ENCODE results near the gene C11orf68. TPM values are rescaled to one million over a fixed set of nuclear protein-coding genes. Genes with fewer than 3 reads are reported as not detected.
"Not testable (repeated sequence)": the region's sequence is repeated elsewhere in the genome, so short reads cannot be mapped to it uniquely, and the experiment has no call there.

The C11orf68 gene
- 57.1 and 69.1 TPM in 2 replicates for total RNA-seq (2014; rRNA removed)
- polyA plus RNA-seq (2012) = 136 TPM

DNA sequence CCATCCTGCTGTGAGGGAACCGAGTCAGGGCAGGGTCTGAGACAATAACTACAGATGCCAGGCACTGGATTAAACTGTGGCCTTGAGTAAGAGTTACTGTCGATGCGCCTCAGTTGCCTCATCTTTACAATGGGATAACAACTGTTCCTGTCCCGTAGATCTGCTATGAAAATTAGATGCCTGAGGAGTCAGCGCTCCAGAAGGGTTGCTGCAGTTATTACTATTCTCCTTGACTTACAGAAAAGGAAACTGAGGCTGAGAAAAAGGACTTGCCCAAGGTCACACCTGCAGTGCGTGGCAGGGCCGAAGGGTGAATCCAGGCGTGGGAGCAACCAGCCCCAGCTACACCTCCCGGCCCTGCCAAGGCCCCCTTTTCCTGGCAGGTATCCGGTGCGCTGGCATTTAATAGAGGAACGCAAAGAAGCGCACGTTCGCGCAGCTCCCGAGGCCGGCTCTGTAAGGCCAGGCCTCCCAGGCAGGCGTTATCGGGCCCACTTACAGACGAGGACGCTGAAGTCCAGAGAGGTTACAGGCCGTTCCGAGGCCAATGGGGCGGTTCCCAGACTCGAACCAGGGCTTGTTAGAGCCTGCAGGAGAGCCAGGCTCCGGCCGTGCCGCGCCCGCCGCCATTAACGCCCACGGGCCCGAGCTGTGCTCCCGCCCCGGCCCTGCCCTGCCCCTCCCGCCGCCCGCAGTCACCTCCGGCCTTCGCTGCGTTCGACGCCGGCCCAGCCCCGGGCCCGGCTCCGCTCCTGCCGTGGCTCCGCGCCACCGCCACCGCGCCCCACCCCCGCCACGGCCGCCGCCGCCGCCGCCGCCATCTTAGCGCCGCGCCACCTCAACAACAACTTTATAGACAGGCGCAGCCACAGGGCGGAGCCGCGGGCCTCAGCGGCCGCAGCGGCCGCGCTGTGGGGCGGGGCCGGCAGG, at the start of gene C11orf68:
TSS of gene C11orf68 (minus strand) at position 852 of the 930 bp plus-strand sequence. CDS start at position 821, 31 bp downstream.
- DNase-seq (ENCODE audit: low read depth) = peak; percentile 56

DNA sequence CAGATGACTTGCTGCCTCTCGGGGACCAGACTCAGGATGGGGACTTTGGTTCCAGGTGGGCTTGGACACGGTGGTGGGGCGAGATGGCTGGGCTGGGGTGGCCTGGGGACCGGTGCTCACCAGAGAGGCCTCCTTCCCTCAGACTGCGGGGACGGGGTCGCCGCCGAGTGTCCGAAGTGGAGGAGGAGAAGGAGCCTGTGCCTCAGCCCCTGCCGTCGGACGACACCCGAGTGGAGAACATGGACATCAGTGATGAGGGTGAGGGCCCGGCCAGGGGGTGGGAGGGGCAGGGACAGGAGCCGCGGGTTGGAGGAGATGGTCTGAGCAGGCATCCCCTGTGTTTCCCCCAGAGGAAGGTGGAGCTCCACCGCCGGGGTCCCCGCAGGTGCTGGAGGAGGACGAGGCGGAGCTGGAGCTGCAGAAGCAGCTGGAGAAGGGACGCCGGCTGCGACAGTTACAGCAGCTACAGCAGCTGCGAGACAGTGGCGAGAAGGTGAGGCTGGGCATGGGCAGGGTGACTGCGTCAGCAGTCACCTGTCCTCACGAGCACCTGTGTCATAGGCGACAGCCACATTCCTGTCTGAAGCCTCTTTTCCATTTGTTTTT, 48.6 kb upstream of the C11orf68 start:
- DNase-seq (ENCODE audit: low read depth) = no peak

DNA sequence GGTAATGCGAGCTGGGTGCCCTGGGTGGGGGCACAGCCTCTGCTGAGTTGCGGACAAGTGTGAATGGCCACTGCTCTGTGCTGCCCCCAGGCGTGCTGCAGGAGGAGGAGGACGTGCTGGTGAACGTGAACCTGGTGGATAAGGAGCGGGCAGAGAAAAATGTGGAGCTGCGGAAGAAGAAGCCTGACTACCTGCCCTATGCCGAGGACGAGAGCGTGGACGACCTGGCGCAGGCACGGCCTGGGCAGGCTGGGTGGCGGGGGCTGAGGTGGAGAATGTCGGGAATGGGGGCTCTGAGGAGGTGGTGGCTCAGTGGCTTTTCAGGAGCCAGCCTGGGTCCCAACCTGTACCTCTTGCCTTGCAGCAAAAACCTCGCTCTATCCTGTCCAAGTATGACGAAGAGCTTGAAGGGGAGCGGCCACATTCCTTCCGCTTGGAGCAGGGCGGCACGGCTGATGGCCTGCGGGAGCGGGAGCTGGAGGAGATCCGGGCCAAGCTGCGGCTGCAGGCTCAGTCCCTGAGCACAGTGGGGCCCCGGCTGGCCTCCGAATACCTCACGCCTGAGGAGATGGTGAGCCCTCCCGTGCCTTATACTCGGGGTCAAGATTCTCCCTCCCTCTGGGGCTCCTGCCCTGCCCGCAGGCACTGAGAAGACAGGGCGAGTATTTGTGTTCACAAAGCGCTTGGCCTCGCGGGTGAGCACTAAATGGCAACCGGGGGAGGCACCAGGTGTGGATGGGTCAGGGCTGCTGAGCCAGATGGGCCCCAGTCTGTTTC, 47.3 kb upstream of the C11orf68 start:
- no peak for DNase-seq (ENCODE audit: low read depth)

DNA sequence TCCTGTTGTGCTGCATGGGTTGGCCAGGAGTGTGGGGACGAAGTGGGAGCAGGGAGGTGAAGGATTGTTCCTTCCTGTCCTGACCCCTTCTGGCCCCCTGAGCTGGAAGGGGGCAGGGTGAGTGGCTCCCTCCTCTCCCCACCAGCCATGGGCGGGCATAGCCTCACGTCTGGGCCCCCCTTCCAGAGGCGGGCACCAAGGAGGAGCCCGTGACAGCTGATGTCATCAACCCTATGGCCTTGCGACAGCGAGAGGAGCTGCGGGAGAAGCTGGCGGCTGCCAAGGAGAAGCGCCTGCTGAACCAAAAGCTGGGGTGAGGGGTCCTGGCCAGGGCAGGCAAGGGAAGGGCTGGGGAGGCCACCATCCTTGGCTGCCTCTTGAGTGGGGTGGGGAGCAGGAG, 46.0 kb upstream of the C11orf68 start:
- no peak for DNase-seq (ENCODE audit: low read depth)

DNA sequence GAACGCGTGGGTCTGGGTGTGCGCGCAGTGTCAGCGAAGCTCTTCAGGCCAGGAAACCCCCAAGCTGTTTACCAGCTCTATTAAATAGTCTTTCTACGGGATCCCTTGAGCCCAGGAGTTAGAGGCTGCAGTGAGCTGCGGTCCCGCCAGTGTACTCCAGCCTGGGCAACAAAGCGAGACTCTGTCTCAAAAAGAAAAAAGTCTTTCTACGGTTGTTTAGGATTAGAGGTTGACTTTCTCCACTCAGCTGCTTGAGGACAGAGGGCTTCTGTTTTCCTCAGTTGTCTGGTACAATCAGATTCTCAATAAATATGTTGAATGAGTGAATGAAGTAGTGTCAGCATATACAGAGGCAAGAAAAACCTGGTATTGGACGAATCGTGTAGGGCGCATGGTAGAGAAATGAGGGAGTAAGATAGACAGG, 43.3 kb upstream of the C11orf68 start:
- no peak for DNase-seq (ENCODE audit: low read depth)

DNA sequence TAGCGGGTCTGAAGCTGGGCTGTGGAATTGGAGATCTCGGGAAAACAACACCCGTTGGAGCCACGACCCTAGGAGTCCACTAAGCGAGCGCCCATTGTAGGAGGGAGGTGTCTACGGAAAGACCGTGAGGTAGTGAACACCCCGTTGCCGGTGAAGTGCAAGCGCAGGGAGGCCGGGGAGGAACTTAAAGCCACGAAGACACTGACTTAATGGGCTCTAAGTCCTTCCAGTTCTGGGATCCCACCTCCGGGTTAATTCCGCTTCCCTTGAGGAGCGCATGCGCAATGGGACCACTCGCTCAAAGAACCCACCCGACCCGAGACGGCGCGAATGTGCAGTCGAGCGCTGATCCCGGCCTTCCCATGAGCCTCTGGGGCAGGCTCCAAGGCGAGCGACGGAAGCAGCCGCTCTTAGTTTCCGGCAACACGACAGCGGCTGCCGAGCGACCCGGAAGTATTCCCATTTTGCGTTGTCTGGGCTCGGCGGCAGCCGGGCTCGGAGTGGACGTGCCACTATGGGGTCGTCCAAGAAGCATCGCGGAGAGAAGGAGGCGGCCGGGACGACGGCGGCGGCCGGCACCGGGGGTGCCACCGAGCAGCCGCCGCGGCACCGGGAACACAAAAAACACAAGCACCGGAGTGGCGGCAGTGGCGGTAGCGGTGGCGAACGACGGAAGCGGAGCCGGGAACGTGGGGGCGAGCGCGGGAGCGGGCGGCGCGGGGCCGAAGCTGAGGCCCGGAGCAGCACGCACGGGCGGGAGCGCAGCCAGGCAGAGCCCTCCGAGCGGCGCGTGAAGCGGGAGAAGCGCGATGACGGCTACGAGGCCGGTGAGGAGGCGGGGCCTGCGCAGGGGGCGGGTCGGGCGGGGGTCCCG, 42.6 kb upstream of the C11orf68 start, which contains the start of gene SART1:
TSS of gene SART1 (plus strand) at position 468 of the 874 bp plus-strand sequence. CDS start at position 515, 47 bp downstream.
- peak; percentile 97 for DNase-seq (ENCODE audit: low read depth)

DNA sequence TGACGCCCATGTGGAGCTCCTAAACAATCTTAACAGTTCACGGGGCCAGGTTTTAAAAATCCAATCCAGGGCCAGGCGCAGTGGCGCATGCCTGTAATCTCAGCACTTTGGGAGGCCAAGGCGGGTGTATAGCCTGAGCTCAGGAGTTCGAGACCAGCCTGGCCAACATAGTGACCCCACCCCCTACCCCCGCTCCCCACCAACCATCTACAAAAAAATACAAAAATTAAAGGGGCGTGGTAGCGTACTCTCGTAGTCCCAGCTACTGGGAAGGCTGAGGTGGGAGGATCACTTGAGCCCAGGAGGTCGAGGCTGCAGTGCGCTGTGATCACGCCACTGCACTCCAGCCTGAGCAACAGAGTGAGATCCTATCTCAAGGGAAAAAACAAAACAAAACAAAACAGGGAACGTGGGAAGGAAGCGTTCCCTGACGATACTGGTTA, 42.0 kb upstream of the C11orf68 start:
- DNase-seq (ENCODE audit: low read depth) = no peak

DNA sequence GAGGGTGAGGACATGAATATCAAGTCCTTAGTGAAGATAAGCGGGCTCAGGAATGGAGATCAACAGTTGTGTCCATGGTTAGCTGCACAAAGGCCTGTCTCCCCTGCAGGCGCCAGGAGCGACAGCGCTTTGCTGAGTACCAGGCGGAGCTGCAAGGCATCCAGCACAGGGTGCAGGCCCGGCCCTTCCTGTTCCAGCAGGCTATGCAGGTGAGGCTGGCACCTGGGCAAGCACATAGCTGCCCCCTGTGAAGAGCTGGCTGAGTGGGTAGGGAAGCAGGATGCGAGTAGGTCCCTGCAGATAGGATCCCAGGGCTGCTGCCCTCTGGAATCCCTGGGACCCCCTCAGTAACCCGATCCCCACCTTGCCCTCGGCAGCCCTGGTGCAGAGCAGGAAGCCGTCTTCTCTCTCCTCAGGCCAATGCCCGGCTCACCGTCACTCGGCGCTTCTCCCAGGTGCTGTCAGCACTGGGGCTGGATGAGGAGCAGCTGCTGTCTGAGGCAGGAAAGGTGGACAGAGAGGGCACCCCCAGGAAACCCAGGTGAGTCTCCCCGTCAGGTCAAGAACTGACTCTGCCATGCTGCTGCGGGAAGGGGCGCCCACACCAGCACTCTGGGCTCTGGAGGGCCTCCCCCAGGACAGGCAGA, 40.0 kb upstream of the C11orf68 start:
- no peak for DNase-seq (ENCODE audit: low read depth)

DNA sequence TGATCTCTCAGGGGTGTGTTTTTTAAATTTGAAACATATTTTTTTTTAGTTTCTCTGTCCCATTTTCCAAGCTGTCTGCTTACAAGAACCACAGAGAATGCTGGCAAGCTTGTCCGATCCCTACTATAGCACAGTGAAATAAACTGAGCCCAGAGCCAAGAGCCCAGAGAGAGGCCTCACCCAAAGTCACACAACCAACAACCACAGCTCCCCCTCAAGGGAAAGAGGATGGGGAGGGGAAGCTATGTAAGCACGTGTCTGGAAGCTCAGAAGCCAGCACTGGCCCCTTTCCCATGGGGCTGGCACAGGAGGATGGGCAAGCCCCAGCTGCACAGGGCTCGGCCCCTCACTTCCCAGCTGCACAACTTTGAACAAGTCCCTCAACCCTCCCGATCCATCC, 39.4 kb upstream of the C11orf68 start:
- DNase-seq (ENCODE audit: low read depth) = no peak

DNA sequence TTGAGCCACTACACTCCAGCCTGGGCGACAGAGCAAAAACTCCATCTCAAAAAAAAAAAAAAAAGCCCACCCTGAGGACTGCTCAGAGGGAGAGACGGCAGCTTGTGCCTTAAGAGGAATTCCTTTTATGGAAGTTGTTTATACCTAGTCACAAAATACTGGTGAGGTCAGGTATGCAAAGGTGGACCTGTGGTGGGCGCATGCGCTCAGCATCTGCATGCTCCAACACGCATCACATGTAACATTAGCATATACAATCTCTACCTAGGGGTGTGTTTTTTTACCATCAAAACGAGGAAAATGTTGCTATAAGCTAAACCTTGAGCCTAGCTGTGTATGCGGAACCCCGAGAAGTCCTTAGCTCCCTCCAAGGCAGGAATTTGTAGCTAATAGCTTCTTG, 35.9 kb upstream of the C11orf68 start:
- DNase-seq (ENCODE audit: low read depth) = no peak

DNA sequence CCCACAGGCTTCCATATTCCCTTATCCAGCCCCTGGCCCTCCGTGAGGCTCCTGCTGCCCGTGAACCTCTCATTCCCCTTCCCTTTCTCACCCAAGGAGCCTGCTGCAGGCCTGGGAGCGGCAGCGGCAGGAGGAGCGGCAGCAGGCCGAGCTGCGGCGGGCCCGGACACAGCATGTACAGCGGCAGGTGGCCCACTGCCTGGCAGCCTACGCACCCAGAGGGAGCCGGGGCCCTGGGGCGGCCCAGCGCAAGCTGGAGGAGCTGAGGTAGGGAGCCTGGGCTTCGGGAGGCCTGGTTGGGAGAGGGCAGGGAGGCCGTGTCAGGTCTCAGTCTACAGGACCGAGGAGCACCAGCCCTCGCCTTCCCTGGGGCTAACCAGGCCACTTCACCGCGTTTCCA, 34.6 kb upstream of the C11orf68 start:
- DNase-seq (ENCODE audit: low read depth) = no peak

DNA sequence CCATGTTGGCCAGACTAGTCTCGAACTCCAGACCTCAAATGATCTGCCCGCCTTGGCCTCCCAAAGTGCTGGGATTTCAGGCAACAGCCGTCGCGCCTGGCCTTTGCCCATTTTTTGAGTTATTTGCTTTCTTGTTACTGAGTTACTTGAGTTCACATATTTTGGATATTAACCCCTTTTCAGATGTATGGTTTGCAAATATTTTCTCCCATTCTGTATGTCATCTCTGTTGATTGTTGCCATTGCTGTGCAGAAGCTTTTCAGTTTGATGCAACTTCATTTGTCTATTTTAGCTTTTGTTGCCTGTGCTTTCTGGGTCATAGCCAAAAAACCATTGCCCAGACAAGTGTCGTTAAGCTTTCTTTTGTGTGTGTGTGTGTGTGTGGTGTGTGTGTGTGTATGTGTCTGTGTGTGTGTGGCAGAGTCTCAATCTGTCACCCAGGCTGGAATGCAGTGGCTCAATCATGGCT, 33.2 kb upstream of the C11orf68 start:
- no peak for DNase-seq (ENCODE audit: low read depth)

DNA sequence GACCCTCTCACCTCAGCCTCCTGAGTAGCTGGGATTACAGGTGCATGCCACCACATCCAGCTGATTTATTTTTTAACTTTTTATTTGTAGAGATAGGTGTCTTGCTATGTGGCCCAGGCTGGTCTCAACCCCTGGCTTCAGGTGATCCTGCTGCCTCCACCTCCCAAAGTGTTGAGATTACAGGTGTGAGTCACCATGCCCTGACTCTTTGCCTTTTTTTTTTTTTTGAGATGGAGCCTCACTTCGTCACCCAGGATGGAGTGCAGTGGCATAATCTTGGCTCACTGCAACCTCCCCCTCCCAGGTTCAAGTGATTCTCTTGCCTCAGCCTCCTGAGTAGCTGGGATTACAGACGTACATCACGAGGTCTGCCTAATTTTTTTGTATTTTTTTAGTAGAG, 32.8 kb upstream of the C11orf68 start:
- DNase-seq (ENCODE audit: low read depth) = not testable (repeated sequence)

DNA sequence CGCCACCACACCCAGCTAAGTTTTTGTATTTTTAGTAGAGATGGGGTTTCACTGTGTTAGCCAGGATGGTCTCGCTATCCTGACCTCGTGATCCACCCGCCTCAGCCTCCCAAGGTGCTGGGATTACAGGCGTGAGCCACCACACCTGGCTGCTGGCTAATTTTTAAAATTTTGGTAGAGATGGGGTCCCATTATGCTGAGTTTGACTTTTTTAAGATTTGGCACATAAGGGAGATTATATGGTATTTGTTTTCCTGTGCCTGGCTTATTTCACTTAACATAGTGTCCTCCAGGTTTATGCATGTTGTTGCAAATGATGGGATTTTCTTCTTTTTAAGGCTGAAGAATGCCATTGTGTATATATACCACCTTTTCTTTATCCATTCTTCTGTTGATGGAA, 31.8 kb upstream of the C11orf68 start:
- not testable (repeated sequence) for DNase-seq (ENCODE audit: low read depth)

DNA sequence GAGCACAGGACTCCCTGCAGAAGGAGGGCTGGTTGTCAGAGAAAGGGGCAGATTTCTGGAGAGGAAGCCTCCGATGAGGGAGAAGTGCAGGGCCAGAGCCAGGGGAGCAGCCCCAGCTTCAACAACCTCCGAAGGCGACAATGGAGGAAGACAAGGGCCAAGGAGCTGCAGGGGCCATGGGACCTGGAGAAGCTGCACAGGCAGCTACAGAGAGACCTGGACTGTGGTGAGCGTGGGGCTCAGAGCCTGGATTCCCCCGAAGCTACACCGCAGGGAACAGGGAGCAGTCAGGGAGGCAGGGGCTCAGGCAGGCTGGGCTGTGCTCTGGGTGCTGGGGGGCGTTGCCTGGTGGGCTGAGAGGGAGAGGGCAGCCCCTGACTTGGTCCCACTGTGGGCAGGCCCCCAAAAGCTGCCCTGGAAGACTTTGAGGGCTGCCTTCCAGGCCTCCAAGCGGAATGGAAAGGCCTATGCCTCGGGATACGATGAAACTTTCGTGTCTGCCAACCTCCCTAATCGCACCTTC, 28.8 kb upstream of the C11orf68 start:
- no peak for DNase-seq (ENCODE audit: low read depth)

DNA sequence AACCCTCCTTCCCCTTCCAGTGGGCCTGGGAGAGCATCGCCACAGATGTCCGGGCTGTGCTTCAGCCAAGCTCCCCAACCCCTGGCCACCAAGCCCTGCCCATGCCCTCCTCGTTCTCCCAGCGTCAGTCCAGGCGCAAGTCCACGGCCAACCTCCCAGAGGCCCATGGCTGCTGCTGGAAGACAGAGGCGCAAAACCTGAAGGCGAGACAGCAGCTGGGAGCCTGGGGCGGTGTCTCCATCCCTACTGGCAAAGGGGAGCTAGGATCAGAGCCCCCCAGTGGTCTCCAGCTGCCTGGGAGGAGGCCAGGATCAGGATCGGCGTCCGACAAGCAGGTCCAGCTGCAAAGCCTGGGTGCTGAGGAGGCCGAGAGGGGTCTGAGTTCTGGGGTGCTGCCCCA, 28.3 kb upstream of the C11orf68 start:
- no peak for DNase-seq (ENCODE audit: low read depth)

DNA sequence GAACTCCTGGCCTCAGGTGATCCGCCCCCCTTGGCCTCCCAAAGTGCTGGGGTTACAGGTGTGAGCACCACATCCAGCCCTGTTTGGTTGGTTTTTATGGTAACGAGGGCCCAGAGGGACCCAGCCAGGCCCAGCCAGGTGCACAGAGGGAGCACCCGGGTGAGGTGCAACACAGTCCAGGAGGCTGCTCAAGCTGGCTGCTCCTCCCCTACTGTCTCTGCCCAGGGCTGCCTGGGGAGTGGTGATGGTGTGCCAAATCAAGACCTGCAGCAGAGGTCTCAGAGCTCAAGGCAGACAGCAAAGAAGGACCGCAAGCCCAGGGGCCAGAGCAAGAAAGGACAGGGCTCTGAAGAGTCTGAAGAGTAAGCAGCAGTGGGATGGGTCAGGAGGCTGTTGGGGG, 27.8 kb upstream of the C11orf68 start:
- no peak for DNase-seq (ENCODE audit: low read depth)

DNA sequence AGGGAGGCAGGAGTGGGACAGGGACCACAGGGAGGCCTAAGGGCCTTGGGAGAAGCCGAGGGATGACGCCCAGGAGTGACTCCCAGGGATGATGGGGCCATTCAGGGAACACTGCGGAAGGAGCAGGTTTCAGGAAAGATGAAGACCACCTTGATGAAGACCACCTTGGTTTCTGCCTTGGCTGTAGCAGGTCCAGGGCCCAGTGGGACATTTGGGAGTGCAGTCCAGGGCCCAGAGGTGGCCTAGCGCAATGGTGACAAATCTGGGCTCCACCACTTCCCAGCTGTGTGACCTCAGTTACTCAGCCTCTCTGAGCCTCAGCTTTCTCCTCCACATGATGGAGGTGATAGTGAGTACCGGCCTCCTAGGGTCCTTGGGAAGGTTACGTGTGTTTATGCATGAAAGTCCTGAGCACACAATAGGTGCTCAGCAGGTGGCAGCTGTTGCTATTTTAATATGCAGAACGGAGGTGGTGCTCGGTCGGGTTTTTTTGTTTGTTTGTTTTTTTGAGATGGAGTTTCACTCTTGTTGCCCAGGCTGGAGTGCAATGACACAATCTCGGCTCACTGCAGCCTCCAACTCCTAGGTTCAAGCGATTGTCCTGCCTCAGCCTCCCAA, 27.2 kb upstream of the C11orf68 start:
- no peak for DNase-seq (ENCODE audit: low read depth)

DNA sequence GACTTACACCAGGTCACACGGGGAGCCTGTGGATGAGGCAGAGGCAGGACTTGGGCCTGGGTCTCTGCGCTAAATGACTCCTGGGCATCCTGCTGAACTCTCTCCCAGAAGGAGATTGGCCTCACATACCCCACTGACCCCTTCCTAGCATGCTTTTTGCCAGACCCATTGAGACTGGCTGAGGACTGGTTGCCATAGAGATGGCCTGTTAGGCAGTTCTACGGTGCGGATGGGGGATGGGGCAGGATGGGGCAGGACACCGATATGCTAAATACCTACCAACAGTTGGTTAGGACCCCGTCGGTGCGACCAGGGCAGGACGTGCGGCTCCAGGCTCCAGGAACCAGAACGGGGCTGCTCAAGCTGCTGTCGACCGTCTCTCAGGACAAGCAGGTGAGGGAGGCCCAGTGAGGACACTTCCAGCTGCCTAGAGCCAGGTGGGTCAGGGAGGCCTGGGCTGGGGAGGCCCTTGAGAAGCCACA, 26.6 kb upstream of the C11orf68 start, which contains the start of gene TSGA10IP:
TSS of gene TSGA10IP (plus strand) at position 51 of the 482 bp plus-strand sequence. CDS start at position 247, 196 bp downstream.
- no peak for DNase-seq (ENCODE audit: low read depth)
